HepG2 (cell line): ENCODE measurements around the gene FIBP. TPM values are rescaled to one million over a fixed set of nuclear protein-coding genes. Genes with fewer than 3 reads are reported as not detected.

Experiments used
- ASH2L ChIP-seq: fragments of 300-600, 200-600 bp; sonication (generic); IDR thresholded peaks from 2 replicates; pipeline ENCODE4 v1.7.0; 2017; ENCODE audit warnings: low read depth, mild to moderate bottlenecking, moderate library complexity, mixed read lengths, low read length; ENCODE audit not compliant: insufficient read length
- CBX5 ChIP-seq: sonication (generic); formaldehyde crosslinking; IDR thresholded peaks from 2 replicates; pipeline ENCODE4 v1.4.0; 2020; ENCODE audit warnings: missing genetic modification reagents, borderline replicate concordance
- ESRRA ChIP-seq: sonication (generic); formaldehyde crosslinking; IDR thresholded peaks from 2 replicates; pipeline ENCODE4 v1.5.1; 2020; ENCODE audit warnings: mild to moderate bottlenecking, low read depth, missing genetic modification reagents
- FOXA3 ChIP-seq: IDR thresholded peaks from 2 replicates; pipeline ENCODE4 v1.6.1; 2016; ENCODE audit warnings: missing genetic modification reagents, missing compliant biosample characterization
- GATAD2A ChIP-seq: IDR thresholded peaks from 2 replicates; pipeline ENCODE4 v1.6.1; 2016
- GLI4 ChIP-seq: sonication (generic); formaldehyde crosslinking; IDR thresholded peaks from 2 replicates; pipeline ENCODE4 v1.5.1; 2020; ENCODE audit warnings: missing genetic modification reagents, mild to moderate bottlenecking, moderate library complexity, borderline replicate concordance
- KLF9 ChIP-seq: IDR thresholded peaks from 2 replicates; pipeline ENCODE4 v1.6.1; 2016; ENCODE audit warnings: low read depth
- TAF15 ChIP-seq: fragments of 200-400 bp; formaldehyde crosslinking; IDR thresholded peaks from one replicate; pipeline ENCODE4 v1.6.1; 2018; ENCODE audit warnings: mild to moderate bottlenecking, low read depth, low read length; ENCODE audit not compliant: poor library complexity, severe bottlenecking
- TBL1XR1 ChIP-seq: fragments of 150-350 bp; IDR thresholded peaks from 2 replicates; pipeline ENCODE4 v1.6.1; 2014; ENCODE audit warnings: borderline replicate concordance, low read length; ENCODE audit not compliant: partially characterized antibody
- TFDP1 ChIP-seq: IDR thresholded peaks from 2 replicates; pipeline ENCODE4 v1.6.1; 2016; ENCODE audit warnings: missing compliant biosample characterization, missing genetic modification reagents, borderline replicate concordance
- ZNF10 ChIP-seq: sonication (generic); formaldehyde crosslinking; IDR thresholded peaks from 2 replicates; pipeline ENCODE4 v1.4.0; 2020; ENCODE audit warnings: mild to moderate bottlenecking, low read depth, missing genetic modification reagents, borderline replicate concordance
- ZNF431 ChIP-seq: sonication (generic); formaldehyde crosslinking; IDR thresholded peaks from 2 replicates; pipeline ENCODE4 v1.9.0; 2022; ENCODE audit warnings: missing genetic modification reagents, low read depth, mild to moderate bottlenecking, borderline replicate concordance
- ZNF891 ChIP-seq: sonication (generic); formaldehyde crosslinking; IDR thresholded peaks from 2 replicates; pipeline ENCODE4 v1.5.0; 2020; ENCODE audit warnings: mild to moderate bottlenecking, missing genetic modification reagents
- ZSCAN25 ChIP-seq: sonication (generic); formaldehyde crosslinking; IDR thresholded peaks from 2 replicates; pipeline ENCODE4 v1.8.0; 2022; ENCODE audit warnings: mild to moderate bottlenecking, missing genetic modification reagents
- ZSCAN30 ChIP-seq: sonication (generic); formaldehyde crosslinking; IDR thresholded peaks from 2 replicates; pipeline ENCODE4 v1.5.0; 2020; ENCODE audit warnings: mild to moderate bottlenecking, missing genetic modification reagents
- polyA plus RNA-seq, 8 experiments: library from polyadenylated mRNA; depleted of rRNA in 3 of 8; stranded (reverse) in 7 of 8; unstranded in 1 of 8; fragments of >200 nt; fragmentation: Illumina TruSeq in 4 of 8; extraction: Trizol in 4 of 8; gene quantifications; 2 replicates each; pipeline versions ENCODE4 v1.2.1 to v1.2.3, GENCODE V29; 2011 to 2016; ENCODE audit warnings: low read depth in 4 of 8, missing spikeins in 1 of 8, mixed read lengths in 1 of 8; ENCODE audit not compliant: insufficient read depth in 1 of 8
- total RNA-seq, 5 experiments: library from RNA; depleted of rRNA; stranded (reverse); fragments of >200 nt; fragmentation: Illumina TruSeq; extraction: Trizol; gene quantifications; 2 replicates each; pipeline ENCODE4 v1.2.3, GENCODE V29; 2016; ENCODE audit warnings: low read depth in 1 of 5
- TF ChIP-seq, protein P1 (sequence below): sonication (generic); formaldehyde crosslinking; IDR thresholded peaks from 2 replicates; pipeline ENCODE4 v1.9.0; 2021; ENCODE audit warnings: missing genetic modification reagents, borderline replicate concordance
- TF ChIP-seq, protein P2 (sequence below): IDR thresholded peaks from 2 replicates; pipeline ENCODE4 v1.6.1; 2018; ENCODE audit warnings: missing genetic modification reagents, mild to moderate bottlenecking, missing compliant biosample characterization
- TF ChIP-seq, protein P3 (sequence below): sonication (generic); formaldehyde crosslinking; IDR thresholded peaks from 2 replicates; pipeline ENCODE4 v1.8.0; 2023; ENCODE audit warnings: mild to moderate bottlenecking, missing genetic modification reagents
- TF ChIP-seq, protein P4 (sequence below): sonication (generic); formaldehyde crosslinking; IDR thresholded peaks from 2 replicates; pipeline ENCODE4 v1.8.0; 2022; ENCODE audit warnings: mild to moderate bottlenecking, missing genetic modification reagents

FIBP gene
- total and polyA plus RNA-seq, 2 of the 13 experiments (the other 11 are each of a cell fraction or from before 2014, with no cell fraction given): 42.9 to 62.1 TPM

- TF ChIP-seq TAF15 (no peak), ESRRA (CRISPR knock-in tag) (peak; percentile 19; the same call in 1 of the 2 replicates), KLF9 (CRISPR knock-in tag) (no peak), ZSCAN25 (no peak), TBL1XR1 (no peak), ZNF431 (peak; percentile 22; the same call in 1 of the 2 replicates), TFDP1 (CRISPR knock-in tag) (peak; percentile 85; the same call in 1 of the 2 replicates), ASH2L (no peak), ZSCAN30 (CRISPR knock-in tag) (no peak), GLI4 (CRISPR knock-in tag) (peak; percentile 77; the same call in 1 of the 2 replicates), ZNF10 (CRISPR knock-in tag) (no peak), CBX5 (CRISPR knock-in tag) (no peak), GATAD2A (CRISPR knock-in tag) (peak; percentile 56; the same call in 1 of the 2 replicates), FOXA3 (CRISPR knock-in tag) (no peak), ZNF891 (CRISPR knock-in tag) (peak; percentile 28; the same call in 1 of the 2 replicates)
- TF ChIP-seq, protein P1, sequence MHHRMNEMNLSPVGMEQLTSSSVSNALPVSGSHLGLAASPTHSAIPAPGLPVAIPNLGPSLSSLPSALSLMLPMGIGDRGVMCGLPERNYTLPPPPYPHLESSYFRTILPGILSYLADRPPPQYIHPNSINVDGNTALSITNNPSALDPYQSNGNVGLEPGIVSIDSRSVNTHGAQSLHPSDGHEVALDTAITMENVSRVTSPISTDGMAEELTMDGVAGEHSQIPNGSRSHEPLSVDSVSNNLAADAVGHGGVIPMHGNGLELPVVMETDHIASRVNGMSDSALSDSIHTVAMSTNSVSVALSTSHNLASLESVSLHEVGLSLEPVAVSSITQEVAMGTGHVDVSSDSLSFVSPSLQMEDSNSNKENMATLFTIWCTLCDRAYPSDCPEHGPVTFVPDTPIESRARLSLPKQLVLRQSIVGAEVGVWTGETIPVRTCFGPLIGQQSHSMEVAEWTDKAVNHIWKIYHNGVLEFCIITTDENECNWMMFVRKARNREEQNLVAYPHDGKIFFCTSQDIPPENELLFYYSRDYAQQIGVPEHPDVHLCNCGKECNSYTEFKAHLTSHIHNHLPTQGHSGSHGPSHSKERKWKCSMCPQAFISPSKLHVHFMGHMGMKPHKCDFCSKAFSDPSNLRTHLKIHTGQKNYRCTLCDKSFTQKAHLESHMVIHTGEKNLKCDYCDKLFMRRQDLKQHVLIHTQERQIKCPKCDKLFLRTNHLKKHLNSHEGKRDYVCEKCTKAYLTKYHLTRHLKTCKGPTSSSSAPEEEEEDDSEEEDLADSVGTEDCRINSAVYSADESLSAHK (CRISPR knock-in tag): no peak; the same call in 1 of the 2 replicates
- TF ChIP-seq, protein P2, sequence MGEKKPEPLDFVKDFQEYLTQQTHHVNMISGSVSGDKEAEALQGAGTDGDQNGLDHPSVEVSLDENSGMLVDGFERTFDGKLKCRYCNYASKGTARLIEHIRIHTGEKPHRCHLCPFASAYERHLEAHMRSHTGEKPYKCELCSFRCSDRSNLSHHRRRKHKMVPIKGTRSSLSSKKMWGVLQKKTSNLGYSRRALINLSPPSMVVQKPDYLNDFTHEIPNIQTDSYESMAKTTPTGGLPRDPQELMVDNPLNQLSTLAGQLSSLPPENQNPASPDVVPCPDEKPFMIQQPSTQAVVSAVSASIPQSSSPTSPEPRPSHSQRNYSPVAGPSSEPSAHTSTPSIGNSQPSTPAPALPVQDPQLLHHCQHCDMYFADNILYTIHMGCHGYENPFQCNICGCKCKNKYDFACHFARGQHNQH (CRISPR knock-in tag): peak; percentile 59; the same call in 1 of the 2 replicates
- TF ChIP-seq, protein P3, sequence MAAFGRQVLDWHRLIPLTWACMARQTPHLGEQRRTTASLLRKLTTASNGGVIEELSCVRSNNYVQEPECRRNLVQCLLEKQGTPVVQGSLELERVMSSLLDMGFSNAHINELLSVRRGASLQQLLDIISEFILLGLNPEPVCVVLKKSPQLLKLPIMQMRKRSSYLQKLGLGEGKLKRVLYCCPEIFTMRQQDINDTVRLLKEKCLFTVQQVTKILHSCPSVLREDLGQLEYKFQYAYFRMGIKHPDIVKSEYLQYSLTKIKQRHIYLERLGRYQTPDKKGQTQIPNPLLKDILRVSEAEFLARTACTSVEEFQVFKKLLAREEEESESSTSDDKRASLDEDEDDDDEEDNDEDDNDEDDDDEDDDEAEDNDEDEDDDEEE (CRISPR knock-in tag): 0 out of 2 replicates have a peak, but pooled peaks have one; percentile 75
- TF ChIP-seq, protein P4, sequence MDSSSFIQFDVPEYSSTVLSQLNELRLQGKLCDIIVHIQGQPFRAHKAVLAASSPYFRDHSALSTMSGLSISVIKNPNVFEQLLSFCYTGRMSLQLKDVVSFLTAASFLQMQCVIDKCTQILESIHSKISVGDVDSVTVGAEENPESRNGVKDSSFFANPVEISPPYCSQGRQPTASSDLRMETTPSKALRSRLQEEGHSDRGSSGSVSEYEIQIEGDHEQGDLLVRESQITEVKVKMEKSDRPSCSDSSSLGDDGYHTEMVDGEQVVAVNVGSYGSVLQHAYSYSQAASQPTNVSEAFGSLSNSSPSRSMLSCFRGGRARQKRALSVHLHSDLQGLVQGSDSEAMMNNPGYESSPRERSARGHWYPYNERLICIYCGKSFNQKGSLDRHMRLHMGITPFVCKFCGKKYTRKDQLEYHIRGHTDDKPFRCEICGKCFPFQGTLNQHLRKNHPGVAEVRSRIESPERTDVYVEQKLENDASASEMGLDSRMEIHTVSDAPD (CRISPR knock-in tag): 0 out of 2 replicates have a peak, but pooled peaks have one; percentile 51
Measured at GRCh38 chr11:65899356-65900124, 11.3 kb upstream of the FIBP start (continued).
